NCI-H1930 (cell line): ENCODE measurements around the gene ATP1B3.
"Not testable (repeated sequence)": the region's sequence is repeated elsewhere in the genome, so short reads cannot be mapped to it uniquely, and the experiment has no call there.

Experiments
- DNase-seq, 2 experiments: peaks; one replicate each; lab custom pipeline; 2025; lab: John Stamatoyannopoulos, UW

Gene ATP1B3

GRCh38 chr3:141876381-141876890 lies at the start of gene ATP1B3:
ATP1B3 (plus strand) TSS chr3:141876643; CDS start chr3:141876802, 159 bp downstream.
- DNase-seq, result peak; percentile 60 to 86

- no peak for DNase-seq
Observed at GRCh38 chr3:141828487-141828886, 48.0 kb upstream of the ATP1B3 start.

GRCh38 chr3:141828890-141829289 lies 47.6 kb upstream of the ATP1B3 start:
- no peak for DNase-seq

DNA sequence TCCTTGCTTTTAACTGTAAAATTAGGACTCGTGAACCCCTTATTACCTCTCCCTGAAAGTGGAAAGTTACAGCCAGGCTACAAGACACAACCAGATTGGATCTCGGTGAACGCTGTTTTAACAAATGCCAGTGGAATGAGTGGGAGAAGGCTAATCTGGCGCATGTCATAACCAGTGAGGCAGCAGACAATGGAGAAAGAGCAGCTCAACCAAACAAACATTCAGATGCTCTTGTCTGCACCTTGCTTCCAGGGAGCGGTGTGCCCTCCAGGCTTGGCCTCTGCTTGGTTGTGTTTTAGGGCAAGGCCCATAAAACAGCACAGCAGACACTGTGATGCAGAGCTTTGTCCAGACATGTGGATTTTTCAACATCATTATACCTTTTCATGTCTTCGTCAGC lies 45.9 kb upstream of the ATP1B3 start:
- no peak for DNase-seq

GRCh38 chr3:141834292-141834691 lies 42.2 kb upstream of the ATP1B3 start:
- DNase-seq, result no peak

DNA sequence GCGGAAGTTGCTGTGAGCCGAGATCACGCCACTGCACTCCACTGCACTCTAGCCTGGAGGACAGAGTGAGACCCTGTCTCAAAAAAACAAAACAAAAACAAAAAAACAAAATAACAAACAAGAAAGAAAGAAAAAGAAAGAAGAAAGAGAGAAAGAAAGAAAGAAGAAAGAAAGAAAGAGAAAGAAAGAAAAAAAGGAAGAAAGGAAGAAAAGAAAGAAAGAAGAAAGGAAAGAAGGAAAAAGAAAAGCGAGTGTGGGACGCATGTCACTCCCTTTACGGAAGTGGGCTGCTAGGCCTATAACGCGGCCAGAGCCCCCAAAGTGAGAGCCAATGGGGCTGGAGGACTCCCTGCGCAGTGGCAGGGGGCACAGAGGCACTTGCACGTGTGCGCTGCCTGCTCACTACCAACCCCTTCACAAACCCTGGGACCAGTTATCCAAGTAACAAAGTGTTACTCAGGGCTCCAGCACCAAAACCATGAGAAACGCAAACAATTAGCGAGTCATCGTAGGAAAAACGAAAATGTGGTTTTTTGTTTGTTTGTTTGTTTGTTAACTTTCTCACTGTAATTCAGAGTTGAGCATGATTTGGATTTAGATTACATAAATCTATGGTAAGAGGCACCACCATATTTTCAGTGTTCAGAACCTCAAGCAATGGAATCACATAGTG lies 40.8 kb upstream of the ATP1B3 start:
- no peak for DNase-seq

- DNase-seq, result no peak
Observed at GRCh38 chr3:141839389-141839788, 37.1 kb upstream of the ATP1B3 start.

GRCh38 chr3:141840737-141841544 lies 35.5 kb upstream of the ATP1B3 start:
- no peak for DNase-seq

GRCh38 chr3:141844108-141844507 lies 32.3 kb upstream of the ATP1B3 start:
- no peak for DNase-seq

- no peak for DNase-seq
Observed at GRCh38 chr3:141844812-141845211, 31.6 kb upstream of the ATP1B3 start.

GRCh38 chr3:141845407-141846049 lies 30.9 kb upstream of the ATP1B3 start:
- DNase-seq, result no peak

GRCh38 chr3:141846050-141846433 lies 30.4 kb upstream of the ATP1B3 start:
- no peak for DNase-seq

GRCh38 chr3:141848159-141848748 lies 28.2 kb upstream of the ATP1B3 start:
- DNase-seq, result not testable (repeated sequence)

DNA sequence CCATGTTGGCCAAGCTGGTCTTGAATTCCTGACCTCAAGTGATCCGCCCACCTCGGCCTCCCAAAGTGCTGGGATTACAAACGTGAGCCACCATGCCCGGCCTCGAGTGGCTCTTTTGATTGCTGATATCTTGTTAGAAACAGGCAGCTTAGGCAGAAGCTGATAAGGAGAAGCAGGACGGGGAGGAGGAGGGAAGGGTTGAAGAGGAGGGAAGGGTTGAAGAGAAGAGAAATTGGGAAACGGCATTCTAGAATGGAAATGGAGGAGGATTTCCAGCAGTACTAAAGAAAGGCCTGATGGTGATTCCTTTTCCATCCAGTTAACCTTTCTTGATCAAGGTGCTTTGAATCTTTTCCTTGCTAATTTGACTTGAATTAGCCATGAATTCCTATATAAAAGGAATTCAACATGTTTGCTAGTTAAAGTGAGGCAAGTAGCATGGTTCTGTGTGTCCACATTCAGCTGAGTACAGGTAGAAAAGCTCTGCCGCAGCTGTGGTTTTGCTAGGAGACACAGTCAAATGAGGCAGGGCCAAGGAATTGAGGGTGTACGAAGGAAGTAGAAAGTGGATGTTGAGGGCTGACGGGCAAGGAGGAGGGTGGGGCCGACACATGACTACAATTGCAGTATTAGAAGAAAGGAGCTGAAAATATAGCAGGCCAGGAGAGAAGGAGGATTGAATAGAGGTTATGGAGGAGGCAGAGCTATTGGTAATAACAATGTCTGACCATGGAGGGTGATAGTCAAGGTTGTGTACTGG lies 27.2 kb upstream of the ATP1B3 start:
- DNase-seq, result no peak

GRCh38 chr3:141851411-141851810 lies 25.0 kb upstream of the ATP1B3 start:
- no peak for DNase-seq

DNA sequence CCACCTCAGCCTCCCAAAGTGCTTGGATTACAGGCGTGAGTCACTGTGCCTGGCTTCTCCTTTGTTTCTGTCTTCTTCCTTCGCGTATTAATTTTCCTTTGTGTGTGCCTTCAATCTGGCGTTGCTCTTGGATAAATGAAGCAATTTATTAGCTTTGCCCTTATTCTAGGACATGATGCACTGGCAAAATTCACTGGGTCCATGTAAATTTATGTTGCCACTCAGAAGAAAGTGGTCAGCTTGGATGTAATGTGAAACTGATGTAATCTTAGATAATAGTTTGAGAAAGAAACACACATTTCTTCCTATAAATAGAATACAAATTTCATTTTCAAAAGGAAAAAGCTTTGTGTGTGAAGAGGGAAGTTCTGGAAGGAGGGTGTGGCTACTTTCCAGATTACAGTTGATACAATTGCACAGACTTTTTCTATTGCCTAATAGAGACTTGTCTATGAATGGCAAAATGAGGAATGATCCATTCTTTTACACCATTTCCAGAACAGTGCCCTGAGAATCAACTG lies 23.3 kb upstream of the ATP1B3 start:
- DNase-seq, result no peak

- no peak for DNase-seq
Observed at GRCh38 chr3:141853629-141854168, 22.7 kb upstream of the ATP1B3 start.

DNA sequence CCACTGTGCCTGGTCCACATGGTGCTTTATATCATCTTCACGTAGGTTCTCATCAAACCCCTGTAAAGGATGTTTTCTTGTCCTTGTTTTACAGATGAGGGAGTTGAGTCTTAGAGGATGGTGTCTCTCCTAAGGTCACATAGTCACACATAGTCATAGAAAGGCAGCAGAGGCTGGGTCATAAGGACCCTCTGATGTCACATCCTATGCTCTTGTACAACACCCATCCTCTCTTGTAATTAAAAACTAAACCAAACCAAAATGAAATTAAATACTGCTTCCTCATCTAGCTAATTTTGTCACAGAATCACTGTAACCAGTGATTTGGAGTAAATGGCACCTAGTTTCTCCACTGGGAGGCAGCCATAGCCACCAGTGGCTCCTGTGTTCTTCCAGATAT lies 21.8 kb upstream of the ATP1B3 start:
- DNase-seq, result no peak

DNA sequence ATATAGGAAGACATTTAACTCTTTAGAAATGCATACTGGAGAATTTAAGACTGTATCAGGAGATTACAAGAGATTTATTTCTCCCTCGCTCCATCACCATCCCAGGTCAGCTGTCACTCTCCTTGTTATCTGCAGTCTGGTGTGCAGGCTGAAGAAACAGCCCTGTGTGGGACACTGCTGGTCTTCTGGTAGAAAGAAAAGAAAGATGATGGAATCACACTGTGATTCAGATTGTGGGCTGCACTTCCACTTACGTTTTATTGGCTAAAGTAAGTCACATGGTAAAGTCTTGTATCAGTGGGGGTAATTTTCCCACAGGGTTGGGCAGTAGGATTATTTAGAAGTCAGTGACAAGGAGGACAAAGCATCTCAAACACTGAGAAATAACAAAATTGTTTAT lies 18.1 kb upstream of the ATP1B3 start:
- no peak for DNase-seq

- DNase-seq, result no peak
Observed at GRCh38 chr3:141859651-141860050, 16.8 kb upstream of the ATP1B3 start.

DNA sequence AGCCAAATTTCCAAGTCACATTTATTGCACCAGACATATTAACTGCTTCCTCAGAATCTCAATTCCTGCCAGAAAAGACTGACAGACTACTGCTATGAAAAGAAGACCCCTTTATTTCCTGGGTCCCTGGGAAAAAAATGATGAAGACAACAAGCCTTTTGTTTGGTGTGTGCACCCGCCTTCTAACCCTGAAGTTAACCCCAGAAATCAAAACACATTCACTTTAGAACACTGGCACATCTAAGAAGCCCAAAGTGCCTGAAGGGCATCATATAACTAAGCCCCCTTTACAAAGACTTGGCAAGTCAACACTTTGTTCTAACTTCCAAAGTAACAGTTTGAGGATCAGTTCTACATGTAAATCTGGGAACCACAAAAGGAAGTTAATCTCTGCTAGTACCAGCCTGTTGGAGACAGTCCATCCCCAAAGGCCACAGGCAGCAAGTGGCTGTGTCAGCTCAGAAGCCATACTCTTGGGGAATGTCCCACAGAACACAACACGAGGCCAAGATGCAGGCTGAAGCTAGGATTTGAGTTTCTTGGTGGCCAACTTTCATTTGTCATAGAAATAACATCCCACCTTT lies 16.3 kb upstream of the ATP1B3 start:
- no peak for DNase-seq
